ENCODE measurements around the gene TMEM255B.
"Not testable (repeated sequence)": the region's sequence is repeated elsewhere in the genome, so short reads cannot be mapped to it uniquely, and the experiment has no call there.

Gene TMEM255B

DNA sequence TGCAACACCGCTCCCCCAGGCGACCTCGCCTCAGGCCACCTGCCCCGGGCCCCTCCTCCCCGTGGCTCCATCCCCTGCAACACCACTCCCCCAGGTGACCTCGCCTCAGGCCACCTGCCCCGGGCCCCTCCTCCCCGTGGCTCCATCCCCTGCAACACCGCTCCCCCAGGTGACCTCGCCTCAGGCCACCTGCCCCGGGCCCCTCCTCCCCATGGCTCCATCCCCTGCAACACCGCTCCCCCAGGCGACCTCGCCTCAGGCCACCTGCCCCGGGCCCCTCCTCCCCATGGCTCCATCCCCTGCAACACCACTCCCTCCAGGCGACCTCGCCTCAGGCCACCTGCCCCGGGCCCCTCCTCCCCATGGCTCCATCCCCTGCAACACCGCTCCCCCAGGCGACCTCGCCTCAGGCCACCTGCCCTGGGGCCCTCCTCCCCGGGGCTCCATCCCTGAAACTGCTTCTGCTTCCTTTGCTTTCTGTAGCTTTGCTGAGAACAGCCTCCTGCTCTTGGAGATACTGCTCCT is 71.5 kb downstream of the TMEM255B start:
- not testable (repeated sequence) for DNase-seq (ENCODE audit: low read depth in 2 of 3, low spot score in 1 of 3)

DNA sequence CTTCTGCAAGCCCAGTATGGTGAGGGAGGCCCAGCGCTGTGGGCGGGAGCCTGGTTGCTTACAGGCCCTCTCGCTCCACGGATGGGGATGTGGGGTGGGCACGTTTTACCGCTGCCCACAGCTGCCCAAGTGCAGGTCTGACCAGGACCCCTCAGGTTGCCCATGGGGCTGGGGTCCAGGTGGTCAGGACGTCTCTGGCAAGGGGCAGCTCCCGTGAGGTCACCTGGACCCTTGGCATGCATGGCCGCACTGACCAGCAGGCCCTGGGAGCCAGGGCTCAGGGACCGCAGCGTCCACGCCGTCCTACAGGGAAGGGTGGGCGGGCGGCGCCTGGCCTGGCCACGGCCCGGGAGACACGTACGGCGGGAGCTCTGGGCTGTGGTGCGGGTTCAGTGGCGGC is 72.0 kb downstream of the TMEM255B start:
- no peak for DNase-seq (ENCODE audit: low read depth in 2 of 3, low spot score in 1 of 3)

DNA sequence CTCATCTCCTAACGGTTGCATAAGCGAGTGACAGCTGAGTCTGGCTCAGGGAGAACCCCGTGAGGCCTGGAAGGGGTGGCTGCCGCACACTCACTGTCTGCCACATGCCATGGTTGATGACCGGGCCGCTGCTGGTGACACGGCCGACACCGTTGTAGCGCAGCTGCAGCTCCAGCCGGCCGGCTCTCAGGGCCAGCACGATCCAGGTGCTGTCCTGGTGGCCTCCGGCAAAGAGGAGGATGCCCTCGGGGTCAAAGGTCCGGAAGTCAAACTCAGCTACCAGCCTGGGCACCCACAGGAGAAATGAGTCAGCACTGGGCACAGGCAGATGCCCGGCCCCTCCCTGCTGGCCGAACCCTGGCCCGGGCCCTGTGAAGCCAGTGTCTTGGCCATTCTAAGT is 73.2 kb downstream of the TMEM255B start:
- DNase-seq (ENCODE audit: low read depth in 2 of 3, low spot score in 1 of 3), result no peak

DNA sequence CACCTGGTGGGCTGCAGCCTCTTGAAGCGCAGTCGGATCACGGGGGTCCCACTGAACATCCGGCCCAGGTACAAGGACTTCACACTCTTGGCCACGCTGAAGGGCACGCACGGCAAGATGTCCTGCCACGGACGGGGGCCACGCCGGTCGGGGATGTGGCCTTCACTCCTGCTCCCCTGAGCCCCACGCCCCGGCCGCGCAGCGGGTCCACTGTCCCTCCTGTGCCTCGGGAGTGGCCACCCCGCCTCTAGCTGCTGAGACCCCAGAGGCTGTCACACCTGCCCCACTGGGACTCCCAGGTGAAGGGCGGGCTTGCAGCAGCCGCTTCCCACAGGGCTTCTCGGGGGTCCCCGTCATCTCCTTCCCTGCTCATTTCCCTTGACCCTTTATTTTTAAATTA is 73.6 kb downstream of the TMEM255B start:
- no peak for DNase-seq (ENCODE audit: low read depth in 2 of 3, low spot score in 1 of 3)

DNA sequence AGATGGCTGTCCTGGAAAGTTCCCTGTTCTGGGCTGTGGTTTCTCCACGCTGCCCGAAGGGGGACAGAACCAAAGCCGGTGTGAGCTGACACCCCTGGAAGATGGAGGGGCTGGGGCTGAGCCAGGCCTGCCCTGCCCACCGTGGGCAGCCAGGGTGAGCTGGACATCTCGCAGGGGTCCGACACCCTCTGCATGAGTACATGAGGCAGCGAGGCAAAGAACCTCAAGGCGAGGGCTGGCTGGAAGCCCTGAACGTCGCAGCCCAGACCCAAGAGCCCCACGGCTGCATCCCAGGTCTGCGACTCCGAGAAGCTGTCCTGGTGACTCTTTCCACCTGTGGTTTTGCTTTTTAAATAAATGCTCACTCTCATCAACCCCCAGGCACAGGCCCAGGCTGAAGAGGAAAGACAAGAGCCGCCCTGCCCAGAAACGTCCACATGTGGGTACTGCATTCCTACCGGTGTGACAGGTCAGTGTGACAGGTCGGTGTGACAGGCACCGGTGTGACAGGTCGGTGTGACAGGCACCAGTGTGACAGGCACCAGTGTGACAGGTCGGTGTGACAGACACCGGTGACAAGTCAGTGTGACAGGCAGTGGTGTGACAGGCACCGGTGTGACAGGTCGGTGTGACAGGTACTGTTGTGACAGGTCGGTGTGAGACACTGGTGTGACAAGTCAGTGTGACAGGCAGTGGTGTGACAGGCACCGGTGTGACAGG is 74.2 kb downstream of the TMEM255B start:
- DNase-seq (ENCODE audit: low read depth in 2 of 3, low spot score in 1 of 3), result no peak

DNA sequence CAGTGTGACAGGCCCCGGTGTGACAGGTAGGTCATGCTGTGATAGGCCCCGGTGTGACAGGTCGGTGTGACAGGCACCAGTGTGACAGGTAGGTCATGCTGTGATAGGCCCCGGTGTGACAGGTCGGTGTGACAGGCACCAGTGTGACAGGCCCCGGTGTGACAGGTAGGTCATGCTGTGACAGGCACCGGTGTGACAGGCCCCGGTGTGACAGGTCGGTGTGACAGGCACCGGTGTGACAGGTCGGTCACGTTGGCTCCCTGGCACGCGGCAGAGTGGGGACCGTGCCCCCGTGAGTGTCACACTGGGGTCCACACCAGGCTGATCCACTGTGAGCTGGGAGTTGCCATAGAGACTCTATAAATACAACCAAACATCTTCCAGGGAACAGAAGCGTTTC is 75.0 kb downstream of the TMEM255B start:
- not testable (repeated sequence) for DNase-seq (ENCODE audit: low read depth in 2 of 3, low spot score in 1 of 3)

DNA sequence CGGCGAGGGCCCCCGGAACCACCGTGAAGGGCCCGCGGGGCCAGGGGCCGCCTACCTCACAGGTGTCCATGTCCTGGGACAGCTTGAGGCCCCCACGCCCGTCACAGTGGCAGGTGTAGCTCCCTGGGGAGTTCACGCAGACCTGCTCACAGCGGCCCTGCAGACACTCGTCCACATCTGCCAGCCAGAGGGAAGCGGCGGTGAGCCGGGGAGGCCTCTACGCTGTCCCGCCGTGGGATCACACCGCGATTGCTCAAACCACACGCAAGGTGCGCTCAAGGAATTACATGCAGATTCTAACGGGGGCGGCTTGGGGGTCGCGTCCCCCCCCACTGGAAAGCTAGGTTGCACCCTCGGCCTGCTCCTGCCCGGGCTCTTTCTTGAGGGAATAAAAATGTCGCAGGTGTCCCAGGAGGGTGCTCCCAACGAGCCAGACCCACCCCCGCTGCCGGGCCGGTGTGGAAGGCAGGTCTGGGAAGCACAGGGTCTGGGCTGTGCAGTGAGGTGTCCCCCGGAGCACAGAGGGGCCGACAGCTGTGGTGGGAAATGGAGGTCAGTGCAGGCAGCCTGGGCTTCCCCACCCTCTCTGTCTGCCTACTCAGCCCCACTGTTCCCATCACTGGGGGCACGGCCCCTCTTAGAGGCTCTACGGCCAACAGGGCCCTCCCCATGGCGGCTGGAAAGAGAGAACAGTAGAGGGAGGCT is 75.6 kb downstream of the TMEM255B start:
- no peak for DNase-seq (ENCODE audit: low read depth in 2 of 3, low spot score in 1 of 3)

DNA sequence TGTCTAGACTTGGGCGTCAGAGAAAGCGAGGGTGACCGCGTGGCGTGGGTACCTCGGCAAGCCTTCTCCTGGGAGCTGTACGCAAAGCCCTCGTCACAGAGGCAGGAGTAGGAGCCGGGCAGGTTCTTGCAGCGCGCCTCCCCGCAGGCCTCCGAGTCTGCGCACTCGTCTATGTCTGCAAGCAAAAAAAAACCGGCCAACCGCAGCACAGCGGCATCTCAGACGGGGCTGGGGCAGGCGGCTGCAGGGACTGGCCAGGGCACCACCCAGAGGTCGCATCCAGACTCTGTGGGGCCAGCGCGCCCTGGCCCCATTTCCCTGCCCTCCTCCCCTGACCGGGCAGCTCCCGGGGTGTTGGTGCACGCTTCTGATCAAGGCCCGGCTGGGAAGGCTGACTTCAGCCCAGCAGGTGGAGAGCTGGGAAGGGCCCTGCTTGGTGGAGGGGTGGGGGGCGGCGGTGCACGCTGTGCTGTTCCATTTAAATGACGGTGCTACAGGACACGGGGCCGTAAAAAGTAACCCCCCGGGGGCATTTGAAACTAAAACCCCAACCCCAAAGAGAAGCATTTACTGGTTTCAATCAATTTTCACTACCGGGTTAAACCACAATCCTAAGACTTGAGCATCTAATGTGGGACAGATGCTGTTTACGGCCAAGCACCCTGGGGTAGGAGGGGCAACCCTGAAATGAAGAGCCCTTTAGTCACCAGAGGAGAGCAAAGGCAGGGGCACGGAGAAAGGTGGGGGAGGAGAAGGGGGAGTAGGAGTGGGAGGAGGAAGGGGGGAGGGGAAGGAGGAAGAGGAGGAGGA is 76.6 kb downstream of the TMEM255B start:
- no peak for DNase-seq (ENCODE audit: low read depth in 2 of 3, low spot score in 1 of 3)

DNA sequence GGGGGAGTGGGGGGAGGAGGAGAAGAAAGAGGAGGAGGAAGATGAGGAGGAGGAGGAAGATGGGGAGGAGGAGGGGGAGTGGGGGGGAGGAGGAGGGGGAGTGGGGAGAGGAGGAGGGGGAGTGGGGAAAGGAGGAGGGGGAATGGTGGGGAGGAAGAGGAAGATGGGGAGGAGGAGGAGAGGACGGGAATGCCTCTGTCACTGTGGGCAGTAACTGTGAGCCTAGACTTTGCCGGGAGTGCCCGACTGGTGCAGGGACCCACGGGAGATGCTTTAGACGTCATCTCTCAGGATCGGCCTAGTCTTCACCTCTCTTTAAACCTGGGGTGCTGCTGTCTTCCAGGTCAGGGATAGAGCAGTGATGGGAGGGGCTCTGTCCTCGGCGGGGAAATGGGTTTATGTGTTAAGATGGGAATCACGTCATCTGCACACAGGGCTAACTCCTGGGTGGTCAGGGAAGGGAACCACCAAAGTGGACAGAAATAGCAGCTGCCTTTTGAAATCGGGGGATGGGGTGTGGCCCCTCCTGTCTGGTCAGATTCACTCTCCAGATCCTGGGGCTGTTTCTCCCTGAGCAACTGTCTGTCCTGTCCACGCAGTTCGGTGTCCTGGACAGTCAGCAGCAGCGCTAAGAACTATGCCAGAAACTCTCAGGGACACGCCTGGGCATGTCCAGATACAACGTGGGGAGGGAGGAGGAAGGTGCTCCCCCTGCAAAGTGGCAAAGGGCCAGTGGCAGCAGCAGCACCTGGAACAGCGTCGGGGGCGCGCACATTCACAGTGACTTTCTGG is 77.9 kb downstream of the TMEM255B start:
- DNase-seq (ENCODE audit: low read depth in 2 of 3, low spot score in 1 of 3), result no peak

DNA sequence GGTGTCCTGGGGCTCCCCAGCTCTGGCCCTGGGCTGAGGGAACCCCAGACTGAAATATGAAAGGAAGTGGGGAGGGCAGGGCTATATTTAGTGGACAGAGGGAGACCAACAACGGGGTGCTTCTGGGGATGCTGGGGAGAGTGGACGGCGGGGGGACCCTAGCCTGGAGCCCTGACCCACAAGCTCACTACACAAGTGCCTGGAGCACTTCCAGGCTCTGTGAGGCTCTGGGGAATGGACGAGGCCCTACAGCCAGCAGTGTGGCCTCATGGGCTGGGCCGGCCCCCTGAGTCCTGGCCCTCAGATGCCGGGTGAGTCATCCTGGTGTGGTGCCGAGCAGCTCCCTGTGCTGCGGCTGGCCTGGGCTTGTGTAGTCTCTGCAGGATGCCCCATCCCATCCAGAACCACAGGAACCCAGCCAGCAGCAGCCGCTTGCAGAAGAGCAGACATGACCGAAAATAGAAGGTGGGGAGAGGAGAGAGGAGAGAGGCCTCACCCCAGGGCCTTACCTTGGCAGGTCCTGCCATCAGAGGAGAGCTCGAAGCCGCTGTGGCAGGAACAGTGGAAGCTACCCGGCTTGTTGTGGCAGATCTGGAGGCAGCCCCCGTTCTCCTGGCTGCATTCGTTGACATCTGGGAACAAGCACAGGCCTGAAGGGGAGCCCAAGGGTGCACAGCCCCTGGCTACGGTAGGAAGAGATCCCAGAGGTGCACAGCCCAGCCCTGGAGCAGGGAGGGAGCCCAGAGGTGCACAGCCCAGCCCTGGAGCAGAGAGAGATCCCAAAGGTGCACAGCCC is 78.7 kb downstream of the TMEM255B start:
- no peak for DNase-seq (ENCODE audit: low read depth in 2 of 3, low spot score in 1 of 3)

DNA sequence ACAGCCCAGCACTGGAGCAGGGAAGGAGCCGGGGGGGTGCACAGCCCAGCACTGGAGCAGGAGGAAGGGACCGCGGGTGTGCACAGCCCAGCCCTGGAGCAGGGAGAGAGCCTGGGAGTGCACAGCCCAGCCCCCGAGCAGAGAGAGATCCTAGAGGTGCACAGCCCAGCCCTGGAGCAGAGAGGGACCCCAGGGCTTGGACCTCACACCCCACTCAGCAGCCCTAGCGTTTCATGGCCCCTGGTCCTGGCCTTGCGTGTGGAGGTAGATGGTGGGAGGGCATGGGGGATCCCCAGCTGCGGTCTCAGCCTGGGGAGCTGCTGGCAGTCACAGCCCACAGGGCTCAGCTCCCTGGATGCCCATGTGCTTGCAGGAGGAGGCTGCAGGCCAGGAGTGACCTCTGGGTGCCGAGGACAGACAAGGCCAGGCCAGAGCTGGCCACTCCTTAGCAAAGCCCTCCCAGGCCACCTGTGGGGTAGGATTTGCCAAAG is 79.7 kb downstream of the TMEM255B start:
- no peak for DNase-seq (ENCODE audit: low read depth in 2 of 3, low spot score in 1 of 3)

DNA sequence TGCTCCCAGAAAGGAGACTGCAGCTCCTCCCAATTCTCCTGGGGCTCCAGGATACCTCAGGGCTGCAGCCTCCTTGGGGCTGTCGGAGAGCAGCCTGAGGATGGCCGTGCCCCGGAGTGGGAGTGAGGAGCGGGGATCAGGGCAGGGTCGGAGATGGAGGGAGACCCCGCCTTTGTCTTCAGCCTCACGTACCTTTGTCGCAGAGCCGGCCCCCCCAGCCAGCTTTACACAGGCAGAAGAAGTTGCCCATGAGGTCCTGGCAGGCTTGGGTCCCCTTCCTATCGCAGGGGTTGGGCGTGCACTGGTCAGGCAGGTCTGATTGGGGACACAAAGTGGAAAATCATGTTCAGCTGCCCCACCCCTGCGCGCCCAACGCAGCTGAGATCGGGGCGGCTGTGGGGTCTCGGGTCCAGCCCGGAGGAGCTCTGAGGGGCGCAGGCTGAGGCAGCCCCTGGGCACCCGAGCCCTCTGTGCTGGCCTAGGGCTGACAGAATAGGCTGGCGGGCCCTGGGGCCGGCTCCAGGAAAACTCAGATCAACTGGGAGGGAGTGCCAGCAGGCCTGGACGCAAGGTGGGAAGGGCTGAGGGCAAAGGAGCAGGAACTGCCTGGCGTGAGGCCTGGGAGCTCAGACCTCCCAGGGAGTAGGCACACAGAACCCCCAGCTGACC is 80.6 kb downstream of the TMEM255B start:
- DNase-seq (ENCODE audit: low read depth in 2 of 3, low spot score in 1 of 3), result no peak

DNA sequence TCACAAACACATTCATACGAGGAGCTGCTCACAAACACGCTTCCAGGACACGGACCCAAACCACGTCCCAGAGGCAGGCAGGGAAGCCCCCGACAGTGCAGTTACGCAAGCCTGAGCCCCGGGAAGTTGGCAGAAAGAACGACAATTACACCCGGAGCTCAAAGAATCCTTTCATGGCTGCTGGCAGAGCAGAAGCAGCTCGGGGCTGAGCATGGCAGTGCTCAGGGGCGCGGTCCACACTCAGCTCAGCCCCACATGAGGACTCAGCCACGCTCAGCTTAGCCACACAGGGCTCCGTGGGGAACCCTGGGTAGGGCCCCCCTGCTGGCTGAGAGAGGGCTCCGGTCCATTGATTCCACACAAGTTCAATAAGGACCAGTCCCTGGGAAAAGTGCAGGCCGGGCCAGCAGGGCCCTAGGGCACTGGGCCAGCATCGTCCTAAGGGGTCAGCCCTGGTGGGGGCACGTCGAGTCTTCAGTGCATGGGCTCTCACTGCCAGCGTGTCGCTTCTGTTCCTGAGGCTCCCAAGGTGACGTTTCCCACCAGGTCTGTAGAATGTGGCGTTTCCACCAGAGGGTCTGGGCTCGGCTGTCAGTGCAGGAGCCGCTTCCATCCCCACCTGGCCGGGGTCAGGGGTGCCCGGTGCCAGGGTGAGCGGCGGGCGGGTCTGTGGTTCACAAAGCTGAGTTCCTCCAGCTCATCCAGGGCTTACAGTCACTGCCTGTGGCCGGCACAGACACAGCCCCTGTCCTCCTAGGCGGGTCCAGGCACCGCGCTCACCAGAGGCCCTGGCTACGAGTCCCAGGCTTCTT is 81.7 kb downstream of the TMEM255B start:
- no peak for DNase-seq (ENCODE audit: low read depth in 2 of 3, low spot score in 1 of 3)

DNA sequence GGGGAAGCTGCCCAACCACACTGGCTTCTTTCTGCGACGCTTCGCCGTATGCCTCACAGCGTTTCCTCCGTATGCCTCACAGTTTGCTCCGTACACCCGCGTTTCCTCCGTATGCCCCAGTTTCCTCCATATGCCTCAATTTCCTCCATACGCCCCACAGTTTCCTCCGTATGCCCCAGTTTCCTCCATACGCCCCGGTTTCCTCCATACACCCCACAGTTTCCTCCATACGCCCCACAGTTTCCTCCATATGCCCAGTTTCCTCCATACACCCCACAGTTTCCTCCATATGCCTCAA is 82.3 kb downstream of the TMEM255B start:
- no peak for DNase-seq (ENCODE audit: low read depth in 2 of 3, low spot score in 1 of 3)

DNA sequence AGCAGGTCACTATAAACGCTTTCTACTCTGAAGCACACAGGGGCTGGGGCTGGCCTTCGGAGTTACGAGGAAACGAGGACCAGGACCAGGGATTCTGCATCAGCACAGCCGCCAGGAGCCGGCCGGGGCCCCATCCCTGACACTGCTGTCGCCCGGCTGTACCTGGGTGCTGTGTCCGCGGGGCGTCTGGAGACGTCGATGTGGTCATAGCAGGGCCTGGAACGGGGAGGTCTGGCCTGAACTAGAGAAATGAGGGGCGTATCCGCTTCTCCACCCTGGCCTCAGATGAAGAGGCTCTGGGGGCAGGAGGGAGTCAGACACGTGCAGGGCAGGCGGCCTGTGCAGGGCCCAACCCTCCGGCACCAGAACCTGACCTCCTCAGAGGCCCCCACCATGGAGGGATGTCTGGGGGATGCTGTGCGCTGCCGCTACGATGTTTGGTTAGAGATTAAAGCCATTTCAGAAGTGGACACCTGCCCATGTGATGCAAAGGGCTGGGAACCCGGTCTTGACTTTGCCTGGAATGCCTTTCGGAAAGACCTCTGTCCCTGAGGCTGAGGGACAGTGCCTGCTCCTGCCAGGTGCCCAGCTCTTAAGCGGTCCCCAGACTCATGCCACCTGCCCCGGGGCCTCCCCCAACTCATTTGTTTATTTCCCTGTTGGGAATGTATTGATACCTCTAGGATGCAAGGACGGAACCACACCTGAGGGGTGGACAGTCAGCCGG is 83.5 kb downstream of the TMEM255B start:
- DNase-seq (ENCODE audit: low read depth in 2 of 3, low spot score in 1 of 3), result no peak

DNA sequence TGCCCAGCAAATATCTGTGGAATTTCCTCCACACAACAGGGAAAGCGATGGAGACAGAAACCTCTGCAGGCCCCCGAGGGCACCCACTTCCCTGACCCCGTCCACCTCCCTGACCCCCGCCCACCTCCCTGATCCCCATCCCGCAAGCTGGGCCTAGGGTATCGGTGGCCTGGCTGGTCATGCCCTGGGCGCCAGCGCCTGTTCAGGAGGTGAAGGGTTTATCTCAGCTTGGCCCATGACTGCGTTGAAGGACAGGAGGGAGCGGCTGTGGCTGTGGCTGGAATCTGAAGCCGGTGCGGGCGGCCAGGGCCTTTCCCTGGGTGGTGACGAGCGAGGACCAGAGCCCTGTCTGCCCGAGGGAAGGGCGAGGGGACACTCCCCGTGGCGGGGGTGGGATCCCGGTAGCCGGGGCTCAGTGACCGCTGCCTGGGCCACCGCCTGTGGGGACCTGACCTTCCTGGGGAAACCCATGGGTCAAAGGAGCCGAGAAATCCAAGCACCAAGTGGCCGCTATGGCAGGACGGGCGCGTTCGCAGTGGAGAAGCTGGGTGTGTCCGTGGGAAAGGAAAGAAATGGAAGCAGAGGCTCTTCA is 84.1 kb downstream of the TMEM255B start:
- no peak for DNase-seq (ENCODE audit: low read depth in 2 of 3, low spot score in 1 of 3)

DNA sequence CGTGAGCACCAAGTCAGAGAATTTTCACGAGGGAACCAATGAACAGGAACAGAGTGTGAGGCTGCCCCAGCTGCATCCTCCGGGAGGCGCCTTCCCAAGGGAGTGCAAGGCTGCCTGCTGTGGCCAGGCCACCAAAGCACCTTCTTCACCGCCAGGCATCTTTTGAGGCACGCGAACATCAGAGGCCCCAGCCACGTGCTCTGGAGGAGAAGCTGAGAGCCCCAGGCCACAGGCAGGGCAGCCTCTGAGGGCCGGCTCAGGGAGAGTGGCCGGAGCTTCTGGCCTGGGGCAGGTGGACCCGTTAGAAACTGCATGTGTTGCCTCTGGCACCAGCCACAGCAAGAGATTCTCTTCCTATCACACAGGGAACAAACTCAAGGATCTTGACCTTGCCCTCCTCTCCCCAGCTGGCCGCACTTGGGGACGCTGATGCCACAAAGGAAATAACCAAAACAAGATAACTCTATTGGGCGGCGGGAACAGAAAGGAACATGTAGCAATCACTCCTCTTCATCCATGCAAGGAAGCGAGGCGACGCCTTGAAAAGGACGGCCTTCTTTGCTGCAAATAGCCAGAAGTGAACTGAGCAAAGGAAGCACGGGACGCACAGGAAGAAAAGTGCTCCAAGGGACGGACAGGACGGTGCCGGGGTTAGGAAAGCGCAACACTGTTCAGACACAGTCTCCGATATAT is 85.0 kb downstream of the TMEM255B start:
- no peak for DNase-seq (ENCODE audit: low read depth in 2 of 3, low spot score in 1 of 3)

All from stimulated activated CD4-positive, alpha-beta T cell treated with anti-CD3 and anti-CD28 coated beads, Interleukin-12 subunit alpha, Interleukin-12 subunit beta, amount 100 ng/mL, for 48 hours (primary cell).